GM04503 (cell line): ENCODE results near the gene RNF123.

Experiments
- DNase-seq: peaks from one replicate; pipeline ENCODE4 v3.0.0-alpha.2; 2012; ENCODE audit warnings: low read depth

RNF123 gene

GRCh38 chr3:49689046-49689907 lies at the start of gene RNF123, which contains the start of gene MST1:
Gene RNF123, plus strand, starts transcription at chr3:49689557. Its CDS starts 1,609 bp downstream, at chr3:49691166.
Gene MST1, minus strand, starts transcription at chr3:49689474. Its CDS starts 783 bp downstream, at chr3:49688691.
- peak; percentile 51 for DNase-seq

- no peak for DNase-seq
These were observed 48.1 kb upstream of the RNF123 start for GRCh38 chr3:49641292-49641691.

GRCh38 chr3:49641921-49642707 lies 47.2 kb upstream of the RNF123 start:
- no peak for DNase-seq

- no peak for DNase-seq
These were observed 46.6 kb upstream of the RNF123 start for GRCh38 chr3:49642708-49643145.

GRCh38 chr3:49644684-49645083 lies 44.7 kb upstream of the RNF123 start:
- no peak for DNase-seq

GRCh38 chr3:49646236-49646635 lies 43.1 kb upstream of the RNF123 start:
- DNase-seq = no peak

- no peak for DNase-seq
These were observed 41.6 kb upstream of the RNF123 start for GRCh38 chr3:49647741-49648140.

- DNase-seq = no peak
These were observed 40.9 kb upstream of the RNF123 start for GRCh38 chr3:49648354-49649019.

- no peak for DNase-seq
These were observed 39.8 kb upstream of the RNF123 start for GRCh38 chr3:49649576-49649975.

- no peak for DNase-seq
These were observed 39.2 kb upstream of the RNF123 start for GRCh38 chr3:49650177-49650576.

- DNase-seq = no peak
These were observed 38.7 kb upstream of the RNF123 start for GRCh38 chr3:49650637-49651036.

GRCh38 chr3:49652218-49652902 lies 37.0 kb upstream of the RNF123 start:
- DNase-seq = no peak

GRCh38 chr3:49652903-49653415 lies 36.4 kb upstream of the RNF123 start:
- DNase-seq = no peak

GRCh38 chr3:49653621-49654020 lies 35.7 kb upstream of the RNF123 start:
- no peak for DNase-seq

- no peak for DNase-seq
These were observed 35.1 kb upstream of the RNF123 start for GRCh38 chr3:49654176-49654825.

- DNase-seq = no peak
These were observed 34.3 kb upstream of the RNF123 start for GRCh38 chr3:49654955-49655556.

GRCh38 chr3:49655731-49656285 lies 33.5 kb upstream of the RNF123 start:
- no peak for DNase-seq

GRCh38 chr3:49656541-49657112 lies 32.7 kb upstream of the RNF123 start:
- DNase-seq = no peak

- DNase-seq = no peak
These were observed 32.0 kb upstream of the RNF123 start for GRCh38 chr3:49657208-49657915.
